Measurements from ENCODE around the gene PTPRM.

Gene PTPRM

GRCh38 chr18:7566567-7567473, at the start of gene PTPRM:
Gene PTPRM, plus strand, starts transcription at chr18:7567316. Its CDS starts 503 bp downstream, at chr18:7567819.
- 0 out of 2 replicates have a peak, but pooled peaks have one; percentile 50 for TF ChIP-seq ZFP3 (CRISPR knock-in tag; IDR thresholded peaks at IDR 0.05)
- TF ChIP-seq ISL1 (CRISPR knock-in tag; IDR thresholded peaks at IDR 0.05) = no peak

GRCh38 chr18:7517852-7518251, 49.3 kb upstream of the PTPRM start:
- no peak for TF ChIP-seq SNAI2 (CRISPR knock-in tag; IDR thresholded peaks at IDR 0.05)
- no peak for TF ChIP-seq ZFP30 (CRISPR knock-in tag; IDR thresholded peaks at IDR 0.05)
- TF ChIP-seq PPARA (CRISPR knock-in tag; IDR thresholded peaks at IDR 0.05; ENCODE audit: borderline replicate concordance) = no peak
- no peak for TF ChIP-seq ESRRG (CRISPR knock-in tag; IDR thresholded peaks at IDR 0.05)
- no peak for TF ChIP-seq ZNF70 (CRISPR knock-in tag; IDR thresholded peaks at IDR 0.05)
- no peak for TF ChIP-seq PATZ1 (CRISPR knock-in tag; IDR thresholded peaks at IDR 0.05; ENCODE audit: borderline replicate concordance)
- no peak for TF ChIP-seq RARB (CRISPR knock-in tag; IDR thresholded peaks at IDR 0.05)
- TF ChIP-seq TOX (CRISPR knock-in tag; IDR thresholded peaks at IDR 0.05; ENCODE audit: borderline replicate concordance) = no peak
- TF ChIP-seq ISL1 (CRISPR knock-in tag; IDR thresholded peaks at IDR 0.05) = no peak
- no peak for TF ChIP-seq ZFP3 (CRISPR knock-in tag; IDR thresholded peaks at IDR 0.05)
- no peak for TF ChIP-seq OSR1 (CRISPR knock-in tag; IDR thresholded peaks at IDR 0.05)
- no peak for TF ChIP-seq ZNF565 (CRISPR knock-in tag; conservative IDR thresholded peaks at IDR 0.05; ENCODE audit: low read depth)
- no peak for TF ChIP-seq CSDC2 (CRISPR knock-in tag; IDR thresholded peaks at IDR 0.05)
- TF ChIP-seq, protein P1, sequence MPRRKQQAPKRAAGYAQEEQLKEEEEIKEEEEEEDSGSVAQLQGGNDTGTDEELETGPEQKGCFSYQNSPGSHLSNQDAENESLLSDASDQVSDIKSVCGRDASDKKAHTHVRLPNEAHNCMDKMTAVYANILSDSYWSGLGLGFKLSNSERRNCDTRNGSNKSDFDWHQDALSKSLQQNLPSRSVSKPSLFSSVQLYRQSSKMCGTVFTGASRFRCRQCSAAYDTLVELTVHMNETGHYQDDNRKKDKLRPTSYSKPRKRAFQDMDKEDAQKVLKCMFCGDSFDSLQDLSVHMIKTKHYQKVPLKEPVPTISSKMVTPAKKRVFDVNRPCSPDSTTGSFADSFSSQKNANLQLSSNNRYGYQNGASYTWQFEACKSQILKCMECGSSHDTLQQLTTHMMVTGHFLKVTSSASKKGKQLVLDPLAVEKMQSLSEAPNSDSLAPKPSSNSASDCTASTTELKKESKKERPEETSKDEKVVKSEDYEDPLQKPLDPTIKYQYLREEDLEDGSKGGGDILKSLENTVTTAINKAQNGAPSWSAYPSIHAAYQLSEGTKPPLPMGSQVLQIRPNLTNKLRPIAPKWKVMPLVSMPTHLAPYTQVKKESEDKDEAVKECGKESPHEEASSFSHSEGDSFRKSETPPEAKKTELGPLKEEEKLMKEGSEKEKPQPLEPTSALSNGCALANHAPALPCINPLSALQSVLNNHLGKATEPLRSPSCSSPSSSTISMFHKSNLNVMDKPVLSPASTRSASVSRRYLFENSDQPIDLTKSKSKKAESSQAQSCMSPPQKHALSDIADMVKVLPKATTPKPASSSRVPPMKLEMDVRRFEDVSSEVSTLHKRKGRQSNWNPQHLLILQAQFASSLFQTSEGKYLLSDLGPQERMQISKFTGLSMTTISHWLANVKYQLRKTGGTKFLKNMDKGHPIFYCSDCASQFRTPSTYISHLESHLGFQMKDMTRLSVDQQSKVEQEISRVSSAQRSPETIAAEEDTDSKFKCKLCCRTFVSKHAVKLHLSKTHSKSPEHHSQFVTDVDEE (CRISPR knock-in tag; IDR thresholded peaks at IDR 0.05) = no peak
- TF ChIP-seq, protein P2, sequence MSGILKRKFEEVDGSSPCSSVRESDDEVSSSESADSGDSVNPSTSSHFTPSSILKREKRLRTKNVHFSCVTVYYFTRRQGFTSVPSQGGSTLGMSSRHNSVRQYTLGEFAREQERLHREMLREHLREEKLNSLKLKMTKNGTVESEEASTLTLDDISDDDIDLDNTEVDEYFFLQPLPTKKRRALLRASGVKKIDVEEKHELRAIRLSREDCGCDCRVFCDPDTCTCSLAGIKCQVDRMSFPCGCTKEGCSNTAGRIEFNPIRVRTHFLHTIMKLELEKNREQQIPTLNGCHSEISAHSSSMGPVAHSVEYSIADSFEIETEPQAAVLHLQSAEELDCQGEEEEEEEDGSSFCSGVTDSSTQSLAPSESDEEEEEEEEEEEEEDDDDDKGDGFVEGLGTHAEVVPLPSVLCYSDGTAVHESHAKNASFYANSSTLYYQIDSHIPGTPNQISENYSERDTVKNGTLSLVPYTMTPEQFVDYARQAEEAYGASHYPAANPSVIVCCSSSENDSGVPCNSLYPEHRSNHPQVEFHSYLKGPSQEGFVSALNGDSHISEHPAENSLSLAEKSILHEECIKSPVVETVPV (CRISPR knock-in tag; IDR thresholded peaks at IDR 0.05) = no peak
- no peak for TF ChIP-seq GLIS3 (CRISPR knock-in tag; IDR thresholded peaks at IDR 0.05)
- no peak for TF ChIP-seq TCF4 (CRISPR knock-in tag; IDR thresholded peaks at IDR 0.05; ENCODE audit: borderline replicate concordance)
- TF ChIP-seq, protein P3, sequence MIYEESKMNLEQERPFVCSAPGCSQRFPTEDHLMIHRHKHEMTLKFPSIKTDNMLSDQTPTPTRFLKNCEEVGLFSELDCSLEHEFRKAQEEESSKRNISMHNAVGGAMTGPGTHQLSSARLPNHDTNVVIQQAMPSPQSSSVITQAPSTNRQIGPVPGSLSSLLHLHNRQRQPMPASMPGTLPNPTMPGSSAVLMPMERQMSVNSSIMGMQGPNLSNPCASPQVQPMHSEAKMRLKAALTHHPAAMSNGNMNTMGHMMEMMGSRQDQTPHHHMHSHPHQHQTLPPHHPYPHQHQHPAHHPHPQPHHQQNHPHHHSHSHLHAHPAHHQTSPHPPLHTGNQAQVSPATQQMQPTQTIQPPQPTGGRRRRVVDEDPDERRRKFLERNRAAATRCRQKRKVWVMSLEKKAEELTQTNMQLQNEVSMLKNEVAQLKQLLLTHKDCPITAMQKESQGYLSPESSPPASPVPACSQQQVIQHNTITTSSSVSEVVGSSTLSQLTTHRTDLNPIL (CRISPR knock-in tag; IDR thresholded peaks at IDR 0.05; ENCODE audit: low read depth) = no peak
- ATAC-seq = no peak

More at GRCh38 chr18:7566567-7567473, at the start of gene PTPRM:
- peak; percentile 90 for ATAC-seq

DNA sequence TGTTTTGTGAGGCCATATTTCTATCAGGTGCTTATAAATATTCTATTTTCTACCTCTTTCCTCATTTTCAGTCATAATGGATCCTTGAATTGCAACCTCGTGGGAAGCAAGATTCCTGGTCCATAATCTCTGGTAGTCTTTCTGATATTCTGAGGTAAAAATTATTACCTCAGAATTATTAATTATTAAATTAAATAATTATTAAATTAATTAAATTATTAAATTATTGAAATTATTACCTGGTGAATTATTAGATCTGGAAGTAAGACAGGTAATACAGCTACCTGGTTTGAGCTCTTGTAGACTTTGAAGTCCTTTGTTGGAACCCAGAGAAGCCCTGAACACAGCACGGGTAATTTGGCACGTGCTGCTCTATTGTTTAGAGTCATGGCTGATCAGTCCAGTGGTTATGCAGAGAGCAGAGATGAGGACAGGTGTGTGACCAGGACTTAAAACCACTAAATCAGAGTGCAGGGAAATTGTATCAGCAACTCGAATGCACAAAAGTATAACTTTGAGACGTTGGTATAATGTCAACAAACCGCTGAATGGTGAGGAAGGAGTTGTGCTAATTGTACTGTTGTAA, 46.8 kb upstream of the PTPRM start:
- no peak for TF ChIP-seq PPARA (CRISPR knock-in tag; IDR thresholded peaks at IDR 0.05; ENCODE audit: borderline replicate concordance)
- no peak for TF ChIP-seq ZFP3 (CRISPR knock-in tag; IDR thresholded peaks at IDR 0.05)
- no peak for TF ChIP-seq RARB (CRISPR knock-in tag; IDR thresholded peaks at IDR 0.05)
- TF ChIP-seq ZC3H10 (CRISPR knock-in tag; IDR thresholded peaks at IDR 0.05) = no peak
- TF ChIP-seq ZFP30 (CRISPR knock-in tag; IDR thresholded peaks at IDR 0.05) = no peak
- no peak for TF ChIP-seq ZNF8 (CRISPR knock-in tag; IDR thresholded peaks at IDR 0.05)
- no peak for TF ChIP-seq ARNTL (CRISPR knock-in tag; IDR thresholded peaks at IDR 0.05; ENCODE audit: borderline replicate concordance, low read depth)
- TF ChIP-seq PATZ1 (CRISPR knock-in tag; IDR thresholded peaks at IDR 0.05; ENCODE audit: borderline replicate concordance) = no peak
- TF ChIP-seq ZNF70 (CRISPR knock-in tag; IDR thresholded peaks at IDR 0.05) = no peak
- TF ChIP-seq, protein P3 (CRISPR knock-in tag; IDR thresholded peaks at IDR 0.05; ENCODE audit: low read depth) = no peak
- TF ChIP-seq ZNF565 (CRISPR knock-in tag; conservative IDR thresholded peaks at IDR 0.05; ENCODE audit: low read depth) = no peak
- ATAC-seq = no peak

Data from SK-N-SH treated with all-trans-retinoic acid at 6 μM for 48 hours (cell line).